Coronary artery (tissue), 2 donors: ENCODE data around the gene OSTN.

Experiments used
- DNase-seq: peaks from one replicate; pipeline ENCODE4 v3.0.0-alpha.2; 2017; ENCODE audit warnings: low spot score
- H3K27ac ChIP-seq, 2 donors: fragments of 200-600 bp; sonication (generic); one replicate each; pipeline ENCODE4 v1.5.1; 2016 to 2019
- H3K4me3 ChIP-seq: fragments of 200-600 bp; sonication (generic); 2 replicates; pipeline ENCODE4 v1.5.1; 2016; ENCODE audit warnings: mild to moderate bottlenecking, moderate library complexity
- CTCF ChIP-seq: fragments of 200-600 bp; sonication (generic); IDR thresholded peaks from one replicate; pipeline ENCODE4 v1.5.1; 2019; ENCODE audit warnings: antibody characterized with exemption

The OSTN gene

GRCh38 chr3:191282251-191283185 lies 83.5 kb downstream of the OSTN start:
- Histone ChIP-seq H3K27ac (no peak overlapping the region), H3K4me3 (no peak overlapping the region)
- no peak for DNase-seq
- no peak for TF ChIP-seq CTCF

GRCh38 chr3:191283400-191283799 lies 84.4 kb downstream of the OSTN start:
- TF ChIP-seq CTCF = no peak
- H3K4me3 ChIP-seq = no peak overlapping the region
- DNase-seq = no peak
- H3K27ac ChIP-seq = no peak overlapping the region

DNA sequence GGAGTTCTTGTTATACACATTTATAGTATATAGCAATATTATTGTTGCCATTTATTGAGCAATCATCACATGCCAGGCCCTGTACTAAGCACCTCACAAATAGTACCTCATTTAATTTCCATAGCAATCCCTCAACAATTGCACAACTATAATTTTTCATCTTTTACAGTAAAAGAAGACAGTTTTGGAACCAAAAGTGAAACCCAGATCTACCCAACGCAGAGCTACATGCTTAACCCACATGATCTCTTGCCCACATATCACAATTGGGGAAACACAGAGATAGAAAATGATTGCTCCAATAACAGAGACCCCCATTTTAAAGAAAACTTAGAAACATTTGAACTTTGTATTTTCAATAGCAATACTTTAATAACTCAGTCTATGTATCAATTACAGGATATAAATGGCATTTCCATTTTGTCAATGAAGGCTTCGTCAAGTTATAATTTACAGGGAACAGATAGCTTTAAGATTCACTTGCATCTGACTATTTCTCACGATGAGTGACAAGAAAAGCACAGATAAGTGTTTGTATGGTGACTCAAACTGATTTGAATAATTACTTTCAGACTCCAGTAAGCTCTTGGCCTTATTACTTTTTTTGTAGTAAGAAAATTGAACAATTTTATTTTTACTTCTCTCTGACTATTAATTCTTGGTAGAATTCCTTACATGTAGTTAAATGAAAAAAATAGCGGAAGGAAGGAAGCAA lies 91.4 kb downstream of the OSTN start:
- Histone ChIP-seq H3K4me3 (no peak overlapping the region), H3K27ac (no peak overlapping the region)
- TF ChIP-seq CTCF = no peak

DNA sequence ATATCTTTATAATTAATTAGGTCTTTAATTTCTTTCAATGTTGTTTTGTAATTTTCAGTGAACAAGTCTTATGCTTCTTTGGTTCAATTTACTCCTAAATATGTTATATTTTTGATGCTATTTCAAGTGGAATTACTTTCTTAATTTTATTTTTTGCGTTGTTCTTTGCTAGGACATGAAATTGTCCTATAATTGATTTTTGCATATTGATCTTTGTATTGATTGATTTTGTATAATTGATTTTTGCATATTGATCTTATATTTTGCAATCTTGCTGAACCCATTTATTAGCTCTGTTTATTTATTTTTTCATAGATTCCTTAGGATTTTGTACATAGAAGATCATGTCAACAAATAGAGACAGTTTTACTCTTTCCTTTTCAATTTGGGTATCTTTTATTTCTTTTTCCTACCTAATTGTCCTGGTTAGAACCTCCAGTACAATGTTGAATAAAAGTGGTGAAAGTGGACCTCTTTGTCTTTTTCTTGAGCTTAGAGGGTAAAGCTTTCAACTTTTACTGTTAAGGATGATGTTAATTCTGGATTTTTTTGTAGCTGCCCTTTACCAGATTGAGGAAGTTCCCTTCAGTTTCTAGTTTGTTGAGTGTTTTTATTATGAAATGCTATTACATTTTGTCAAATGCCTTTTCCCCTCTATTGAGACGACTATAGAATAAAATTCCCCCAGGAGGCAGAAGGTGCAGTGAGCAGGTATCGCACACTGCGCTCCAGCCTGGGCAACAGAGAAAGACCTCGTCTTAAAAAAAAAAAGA lies 93.4 kb downstream of the OSTN start:
- Histone ChIP-seq H3K4me3 (no peak overlapping the region), H3K27ac (no peak overlapping the region)
- DNase-seq = no peak
- TF ChIP-seq CTCF = no peak

More for the DNA sequence above, 91.4 kb downstream of the OSTN start:
- DNase-seq = no peak

DNA sequence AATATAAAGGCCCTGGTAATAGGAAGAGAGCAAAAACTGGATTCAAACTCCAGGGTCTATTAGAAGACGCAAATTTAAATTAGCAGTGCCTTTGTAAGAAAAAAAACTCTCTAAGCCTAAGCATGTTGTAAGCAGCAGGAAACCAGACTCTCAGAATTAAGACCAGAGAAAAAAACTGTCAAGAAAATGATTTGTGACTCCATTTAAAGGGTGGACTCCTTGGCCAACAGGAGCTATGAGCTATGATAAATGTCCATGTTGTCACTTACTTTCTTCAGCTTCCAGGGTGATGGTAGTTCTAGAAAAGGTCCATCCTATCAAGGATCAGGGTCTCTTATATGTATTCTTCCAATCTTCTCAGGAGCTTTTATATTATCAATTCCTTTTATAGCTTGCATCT lies 95.2 kb downstream of the OSTN start:
- no peak for TF ChIP-seq CTCF
- DNase-seq = no peak
- no peak overlapping the region for H3K27ac ChIP-seq
- H3K4me3 ChIP-seq = no peak overlapping the region

DNA sequence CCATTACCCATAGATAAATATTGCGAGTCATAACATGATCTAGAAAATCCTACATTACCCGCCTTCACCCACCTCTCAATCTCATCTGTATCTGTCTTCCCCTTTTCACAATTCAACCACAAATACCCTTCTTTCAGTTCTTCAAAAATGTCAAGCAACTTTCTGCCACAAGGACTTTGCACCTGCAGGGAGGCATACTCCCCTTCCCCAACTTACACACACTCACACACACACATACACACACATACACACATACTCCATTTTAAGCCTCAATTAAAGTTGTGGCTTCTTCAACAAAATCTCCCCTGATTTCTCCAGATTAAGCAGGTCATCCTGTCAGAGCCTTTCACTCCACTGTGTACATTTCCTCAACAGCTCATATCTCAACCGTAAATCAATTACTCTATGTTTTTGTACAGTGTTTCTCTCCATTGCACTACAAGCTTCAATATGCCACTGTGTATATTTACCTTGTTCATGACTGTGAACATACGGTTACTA lies 97.0 kb downstream of the OSTN start:
- no peak overlapping the region for H3K27ac ChIP-seq
- H3K4me3 ChIP-seq = no peak overlapping the region
- DNase-seq = no peak
- TF ChIP-seq CTCF = no peak
